ENCODE results near the gene STAB1.

Gene STAB1

GRCh38 chr3:52463416-52463815, 31.7 kb upstream of the STAB1 start:
- DNase-seq, result no peak

GRCh38 chr3:52468336-52468735, 26.8 kb upstream of the STAB1 start:
- DNase-seq, result no peak

- DNase-seq, result no peak
Observed at GRCh38 chr3:52469001-52469400, 26.1 kb upstream of the STAB1 start.

GRCh38 chr3:52470920-52471319, 24.2 kb upstream of the STAB1 start:
- no peak for DNase-seq

- DNase-seq, result no peak
Observed at GRCh38 chr3:52471371-52472238, 23.5 kb upstream of the STAB1 start.

GRCh38 chr3:52472239-52473000, 22.7 kb upstream of the STAB1 start:
- DNase-seq, result no peak

- no peak for DNase-seq
Observed at GRCh38 chr3:52473026-52473425, 22.1 kb upstream of the STAB1 start.

GRCh38 chr3:52477076-52477795, 17.9 kb upstream of the STAB1 start:
- DNase-seq, result no peak

GRCh38 chr3:52477796-52478095, 17.4 kb upstream of the STAB1 start:
- DNase-seq, result no peak

- no peak for DNase-seq
Observed at GRCh38 chr3:52479037-52479876, 15.9 kb upstream of the STAB1 start.

- no peak for DNase-seq
Observed at GRCh38 chr3:52479877-52480575, 15.1 kb upstream of the STAB1 start.

- no peak for DNase-seq
Observed at GRCh38 chr3:52480768-52481715, 14.1 kb upstream of the STAB1 start.

- DNase-seq, result no peak
Observed at GRCh38 chr3:52481819-52482521, 13.2 kb upstream of the STAB1 start.

GRCh38 chr3:52483081-52483480, 12.1 kb upstream of the STAB1 start:
- no peak for DNase-seq

- DNase-seq, result no peak
Observed at GRCh38 chr3:52483577-52484381, 11.4 kb upstream of the STAB1 start.

GRCh38 chr3:52484680-52485461, 10.3 kb upstream of the STAB1 start:
- no peak for DNase-seq

- DNase-seq, result no peak
Observed at GRCh38 chr3:52487050-52487787, 7.9 kb upstream of the STAB1 start.

Data from stimulated activated naive CD4-positive, alpha-beta T cell treated with Interleukin-2 at 50 U/mL for 16 hours (primary cell).